Fibroblast of the aortic adventitia (primary cell): Measurements from ENCODE around the gene EIF3A. TPM values are rescaled to one million over a fixed set of nuclear protein-coding genes. Genes with fewer than 3 reads are reported as not detected.
A peak's percentile ranks its signal among the peaks of the same experiment; 100 is the strongest.

Experiments
- DNase-seq: peaks from one replicate; pipeline ENCODE4 v3.0.0-alpha.2; 2010; ENCODE audit warnings: low read depth
- H3K4me3 ChIP-seq: 2 replicates; pipeline ENCODE4 v1.5.1; 2011; ENCODE audit warnings: low read depth, mild to moderate bottlenecking, control low read depth, low read length, moderate library complexity
- CTCF ChIP-seq: IDR thresholded peaks from 2 replicates; pipeline ENCODE4 v1.5.1; 2011; ENCODE audit warnings: mild to moderate bottlenecking, low read length, control low read depth, inconsistent platforms; ENCODE audit not compliant: insufficient read depth
- total RNA-seq: library from RNA; depleted of rRNA; stranded (reverse); fragments of >200 nt; gene quantifications from 2 replicates; pipeline ENCODE4 v1.2.3, GENCODE V29; 2012; ENCODE audit warnings: low replicate concordance

Gene EIF3A
- total RNA-seq, 1 donor = 144 TPM

- no peak for DNase-seq
- TF ChIP-seq CTCF = no peak
Observed at GRCh38 chr10:119045561-119045960, 35.1 kb downstream of the EIF3A start.

GRCh38 chr10:119042169-119042568, 38.4 kb downstream of the EIF3A start:
- TF ChIP-seq CTCF = no peak
- no peak for DNase-seq
- H3K4me3 ChIP-seq = no peak overlapping the region

More at GRCh38 chr10:119045561-119045960, 35.1 kb downstream of the EIF3A start:
- no peak overlapping the region for H3K4me3 ChIP-seq

GRCh38 chr10:119041326-119041725, 39.3 kb downstream of the EIF3A start:
- no peak overlapping the region for H3K4me3 ChIP-seq
- no peak for DNase-seq
- no peak for TF ChIP-seq CTCF

- TF ChIP-seq CTCF = no peak
- H3K4me3 ChIP-seq = no peak overlapping the region
- no peak for DNase-seq
Observed at GRCh38 chr10:119039161-119039560, 41.5 kb downstream of the EIF3A start.

GRCh38 chr10:119031496-119032059, 49.0 kb downstream of the EIF3A start:
- no peak for TF ChIP-seq CTCF
- peak; percentile 13 for DNase-seq
- H3K4me3 ChIP-seq = no peak overlapping the region

GRCh38 chr10:119030421-119031250, 50.0 kb downstream of the EIF3A start:
- no peak for TF ChIP-seq CTCF
- peak overlapping the region; percentile 63 for H3K4me3 ChIP-seq
- DNase-seq = peak; percentile 40
